HS-27A (cell line): ENCODE measurements around the gene CPNE2.

Experiments used
- DNase-seq: peaks from one replicate; pipeline ENCODE4 v3.0.0-alpha.2; 2012; ENCODE audit warnings: low read depth, missing footprints

Gene CPNE2

GRCh38 chr16:57145046-57146021 is 53.0 kb downstream of the CPNE2 start:
- no peak for DNase-seq

GRCh38 chr16:57146040-57146647 is 53.8 kb downstream of the CPNE2 start:
- DNase-seq = no peak

- DNase-seq = no peak
Observed at GRCh38 chr16:57146735-57147134, 54.4 kb downstream of the CPNE2 start.

GRCh38 chr16:57147381-57148221 is 55.2 kb downstream of the CPNE2 start:
- no peak for DNase-seq

GRCh38 chr16:57148481-57148880 is 56.1 kb downstream of the CPNE2 start:
- DNase-seq = no peak

- no peak for DNase-seq
Observed at GRCh38 chr16:57149391-57149790, 57.0 kb downstream of the CPNE2 start.

- no peak for DNase-seq
Observed at GRCh38 chr16:57150682-57151330, 58.4 kb downstream of the CPNE2 start.

- DNase-seq = no peak
Observed at GRCh38 chr16:57151369-57151768, 59.0 kb downstream of the CPNE2 start.

GRCh38 chr16:57152096-57153093 is 60.0 kb downstream of the CPNE2 start:
- DNase-seq = no peak

GRCh38 chr16:57153841-57154240 is 61.5 kb downstream of the CPNE2 start:
- DNase-seq = no peak

- no peak for DNase-seq
Observed at GRCh38 chr16:57155702-57156350, 63.4 kb downstream of the CPNE2 start.

- DNase-seq = no peak
Observed at GRCh38 chr16:57156351-57156703, 63.9 kb downstream of the CPNE2 start.

- DNase-seq = no peak
Observed at GRCh38 chr16:57157533-57157932, 65.2 kb downstream of the CPNE2 start.

- no peak for DNase-seq
Observed at GRCh38 chr16:57159447-57159846, 67.1 kb downstream of the CPNE2 start.

- DNase-seq = no peak
Observed at GRCh38 chr16:57163842-57164241, 71.5 kb downstream of the CPNE2 start.

GRCh38 chr16:57165483-57165882 is 73.1 kb downstream of the CPNE2 start:
- no peak for DNase-seq

GRCh38 chr16:57165938-57166337 is 73.6 kb downstream of the CPNE2 start:
- DNase-seq = no peak

GRCh38 chr16:57166451-57166850 is 74.1 kb downstream of the CPNE2 start:
- no peak for DNase-seq

- no peak for DNase-seq
Observed at GRCh38 chr16:57166951-57167350, 74.6 kb downstream of the CPNE2 start.

GRCh38 chr16:57167538-57167937 is 75.2 kb downstream of the CPNE2 start:
- no peak for DNase-seq
